HG03354 (cell line): ENCODE measurements around the gene TEX13A.

ENCODE experiments used
- ATAC-seq: cut with Tn5 transposase; IDR thresholded peaks from one replicate; pipeline ENCODE4 v1.9.1; 2021; ENCODE audit warnings: mild to moderate bottlenecking; ENCODE audit not compliant: unreplicated experiment, poor library complexity, severe bottlenecking

TEX13A gene

DNA sequence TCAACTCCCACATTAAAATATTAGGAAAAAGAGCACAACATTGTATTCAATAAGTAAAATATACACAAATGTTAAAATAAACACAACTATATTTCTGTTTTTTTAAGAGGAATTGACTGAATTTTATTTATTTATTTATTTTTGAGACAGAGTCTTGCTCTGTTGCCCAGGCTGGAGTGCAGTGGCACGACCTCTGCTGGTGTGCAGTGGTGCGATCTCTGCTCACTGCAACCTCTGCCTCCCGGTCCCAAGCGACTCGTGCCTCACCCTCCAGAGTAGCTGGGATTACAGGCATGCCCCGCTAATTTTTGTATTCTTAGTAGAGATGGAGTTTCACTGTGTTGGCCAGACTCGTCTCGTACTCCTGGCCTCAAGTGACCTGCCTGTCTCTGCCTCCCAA is 31.4 kb downstream of the TEX13A start:
- ATAC-seq: no peak

DNA sequence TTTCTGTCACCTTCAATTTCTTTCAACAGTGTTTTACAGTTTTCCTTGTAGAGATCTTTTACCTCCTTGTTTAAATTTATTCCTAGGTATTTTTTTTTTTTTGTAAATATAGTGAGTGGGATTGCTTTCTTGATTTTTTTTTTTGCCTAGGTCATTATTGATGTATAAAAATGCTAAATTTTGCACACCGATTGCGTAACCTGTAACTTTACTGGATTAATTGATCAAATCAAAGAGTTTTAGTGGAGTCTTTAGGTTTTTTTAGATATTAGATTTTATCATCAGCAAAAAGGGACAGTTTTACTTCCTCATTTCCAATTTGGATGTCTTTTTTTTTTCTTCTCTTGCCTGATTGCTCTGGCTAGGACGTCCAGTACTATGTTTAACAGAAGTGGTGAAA is 40.9 kb downstream of the TEX13A start:
- ATAC-seq: no peak

- no peak for ATAC-seq
These were observed 47.4 kb downstream of the TEX13A start for GRCh38 chrX:105173071-105173470.
